HEK293 (cell line): ENCODE results near the gene THSD4.

Experiments
- CTCF ChIA-PET: fragments of 350-600 bp; formaldehyde crosslinking; extraction: SDS; loops from one replicate; lab custom pipeline; 2021; ENCODE audit warnings: antibody characterized with exemption; lab: Yijun Ruan, JAX
- POLR2A ChIA-PET: fragments of 300-600 bp; formaldehyde crosslinking; extraction: SDS; loops from one replicate; lab custom pipeline; 2020; ENCODE audit warnings: antibody characterized with exemption, inconsistent platforms; lab: Yijun Ruan, JAX
- H3K27ac ChIP-seq: fragments of 200-500 bp; sonication (Bioruptor generic); 2 replicates; pipeline ENCODE4 v1.5.1; 2014; ENCODE audit warnings: low read depth, low read length, control low read depth, inconsistent platforms; ENCODE audit errors: extremely low read depth
- H3K36me3 ChIP-seq, 2 experiments: fragments of 200-500 bp in 1 of 2; sonication (Bioruptor generic) in 1 of 2; 1 replicate in 1 of 2; 2 replicates in 1 of 2; pipeline ENCODE4 v1.5.1; 2014 to 2017; ENCODE audit warnings: inconsistent platforms in 2 of 2, low read length in 2 of 2; ENCODE audit not compliant: control insufficient read depth in 2 of 2, insufficient read depth in 1 of 2
- H3K4me1 ChIP-seq: fragments of 200-500 bp; sonication (Bioruptor generic); 2 replicates; pipeline ENCODE4 v1.5.1; 2014; ENCODE audit warnings: mild to moderate bottlenecking, low read length, inconsistent platforms; ENCODE audit not compliant: control insufficient read depth, insufficient read depth
- H3K4me3 ChIP-seq: 2 replicates; pipeline ENCODE4 v1.5.1; 2011; ENCODE audit warnings: low read depth, mild to moderate bottlenecking, control low read depth, low read length, moderate library complexity
- H3K9me3 ChIP-seq: fragments of 200-500 bp; sonication (Bioruptor generic); 2 replicates; pipeline ENCODE4 v1.5.1; 2014; ENCODE audit warnings: low read depth, low read length, inconsistent platforms; ENCODE audit not compliant: control insufficient read depth, insufficient read depth
- KLF8 ChIP-seq: fragments of 450-650 bp; formaldehyde crosslinking; IDR thresholded peaks from 2 replicates; pipeline ENCODE4 v1.5.1; 2016; ENCODE audit warnings: missing biosample characterization, missing genetic modification characterization
- SALL2 ChIP-seq: fragments of 450-650 bp; formaldehyde crosslinking; IDR thresholded peaks from 2 replicates; pipeline ENCODE4 v1.5.0; 2017; ENCODE audit warnings: missing biosample characterization, mild to moderate bottlenecking, missing genetic modification characterization, borderline replicate concordance
- TSHZ1 ChIP-seq: fragments of 450-650 bp; formaldehyde crosslinking; IDR thresholded peaks from 2 replicates; pipeline ENCODE4 v1.5.1; 2016; ENCODE audit warnings: missing biosample characterization, missing genetic modification characterization, borderline replicate concordance
- ZBTB7A ChIP-seq: fragments of 450-650 bp; formaldehyde crosslinking; IDR thresholded peaks from 2 replicates; pipeline ENCODE4 v1.5.1; 2016; ENCODE audit warnings: low read depth, missing biosample characterization, missing genetic modification characterization
- ZNF18 ChIP-seq: fragments of 450-650 bp; formaldehyde crosslinking; IDR thresholded peaks from 2 replicates; pipeline ENCODE4 v1.5.1; 2016; ENCODE audit warnings: missing biosample characterization, missing genetic modification characterization
- ZNF19 ChIP-seq: fragments of 450-650 bp; formaldehyde crosslinking; IDR thresholded peaks from 2 replicates; pipeline ENCODE4; 2016; ENCODE audit warnings: missing biosample characterization, missing genetic modification characterization, low read depth
- ZNF341 ChIP-seq: fragments of 450-650 bp; formaldehyde crosslinking; IDR thresholded peaks from 2 replicates; pipeline ENCODE4; 2016; ENCODE audit warnings: low read depth, missing biosample characterization, missing genetic modification characterization
- ZNF354C ChIP-seq: fragments of 450-650 bp; formaldehyde crosslinking; IDR thresholded peaks from 2 replicates; pipeline ENCODE4 v1.5.1; 2016; ENCODE audit warnings: missing biosample characterization, missing genetic modification characterization, low read depth, borderline replicate concordance
- ZNF394 ChIP-seq: fragments of 450-650 bp; formaldehyde crosslinking; IDR thresholded peaks from 2 replicates; pipeline ENCODE4 v1.5.1; 2016; ENCODE audit warnings: missing biosample characterization, missing genetic modification characterization, mild to moderate bottlenecking, moderate library complexity, borderline replicate concordance
- ZNF416 ChIP-seq: fragments of 450-650 bp; formaldehyde crosslinking; IDR thresholded peaks from 2 replicates; pipeline ENCODE4 v1.5.1; 2016; ENCODE audit warnings: missing biosample characterization, missing genetic modification characterization
- ZNF473 ChIP-seq: fragments of 450-650 bp; formaldehyde crosslinking; IDR thresholded peaks from 2 replicates; pipeline ENCODE4 v1.5.1; 2017; ENCODE audit warnings: missing biosample characterization, missing genetic modification characterization
- ZNF518A ChIP-seq: fragments of 450-650 bp; formaldehyde crosslinking; conservative IDR thresholded peaks from 2 replicates; pipeline ENCODE4 v1.5.1; 2016; ENCODE audit warnings: low read depth, missing biosample characterization, missing genetic modification characterization
- ZNF555 ChIP-seq: fragments of 450-650 bp; formaldehyde crosslinking; conservative IDR thresholded peaks from 2 replicates; pipeline ENCODE4 v1.5.1; 2017; ENCODE audit warnings: missing biosample characterization, mild to moderate bottlenecking, missing genetic modification characterization, inconsistent platforms
- ZSCAN23 ChIP-seq: fragments of 450-650 bp; formaldehyde crosslinking; IDR thresholded peaks from 2 replicates; pipeline ENCODE4 v1.5.1; 2016; ENCODE audit warnings: missing biosample characterization, missing genetic modification characterization
- TF ChIP-seq, protein P1 (sequence below): fragments of 450-650 bp; formaldehyde crosslinking; IDR thresholded peaks from 2 replicates; pipeline ENCODE4 v1.5.1; 2017; ENCODE audit warnings: missing biosample characterization, mild to moderate bottlenecking, missing genetic modification characterization, moderate library complexity
- TF ChIP-seq, protein P2 (sequence below): fragments of 450-650 bp; formaldehyde crosslinking; IDR thresholded peaks from 2 replicates; pipeline ENCODE4 v1.5.1; 2016; ENCODE audit warnings: missing biosample characterization, missing genetic modification characterization

The THSD4 gene

DNA sequence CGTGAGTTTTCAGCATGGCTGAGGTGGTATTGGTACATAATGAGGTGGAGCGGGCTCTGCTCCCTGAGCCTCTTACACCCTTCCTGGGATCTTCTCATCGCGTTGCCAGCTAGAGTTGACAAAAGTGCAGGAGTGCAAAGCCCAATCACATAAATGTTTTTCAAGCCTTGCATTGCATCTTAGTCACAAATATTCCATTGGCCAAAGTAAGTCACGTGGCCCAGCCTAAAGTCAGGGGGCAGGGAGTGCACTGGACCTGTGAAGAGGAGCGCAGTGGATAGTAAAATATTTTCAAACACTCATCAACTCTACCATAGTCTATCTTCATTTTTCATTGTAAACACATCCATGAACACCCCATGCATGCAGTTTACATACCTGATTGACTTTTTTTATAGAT, 365.3 kb downstream of the THSD4 start:
- H3K9me3 ChIP-seq: no peaks in the 10 kb centered on the region
- CTCF ChIA-PET: no interaction called here
- POLR2A ChIA-PET: no interaction called here
- no peak for TF ChIP-seq ZBTB7A (tag by site-specific recombination)
- no peak for TF ChIP-seq ZNF19 (tag by site-specific recombination)
- TF ChIP-seq ZNF416 (tag by site-specific recombination): no peak
- TF ChIP-seq ZSCAN23 (tag by site-specific recombination): no peak
- TF ChIP-seq ZNF354C (tag by site-specific recombination): no peak
- TF ChIP-seq, protein P1, sequence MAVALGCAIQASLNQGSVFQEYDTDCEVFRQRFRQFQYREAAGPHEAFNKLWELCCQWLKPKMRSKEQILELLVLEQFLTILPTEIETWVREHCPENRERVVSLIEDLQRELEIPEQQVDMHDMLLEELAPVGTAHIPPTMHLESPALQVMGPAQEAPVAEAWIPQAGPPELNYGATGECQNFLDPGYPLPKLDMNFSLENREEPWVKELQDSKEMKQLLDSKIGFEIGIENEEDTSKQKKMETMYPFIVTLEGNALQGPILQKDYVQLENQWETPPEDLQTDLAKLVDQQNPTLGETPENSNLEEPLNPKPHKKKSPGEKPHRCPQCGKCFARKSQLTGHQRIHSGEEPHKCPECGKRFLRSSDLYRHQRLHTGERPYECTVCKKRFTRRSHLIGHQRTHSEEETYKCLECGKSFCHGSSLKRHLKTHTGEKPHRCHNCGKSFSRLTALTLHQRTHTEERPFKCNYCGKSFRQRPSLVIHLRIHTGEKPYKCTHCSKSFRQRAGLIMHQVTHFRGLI: no peak
- no peak for TF ChIP-seq SALL2 (tag by site-specific recombination)
- no peak for TF ChIP-seq KLF8
- TF ChIP-seq ZNF18: no peak
- no peak for TF ChIP-seq ZNF394 (tag by site-specific recombination)
- TF ChIP-seq ZNF555 (tag by site-specific recombination): no peak
- TF ChIP-seq TSHZ1 (tag by site-specific recombination): no peak
- no peak for TF ChIP-seq ZNF518A (tag by site-specific recombination)
- no peak for TF ChIP-seq ZNF473 (tag by site-specific recombination)
- TF ChIP-seq, protein P2, sequence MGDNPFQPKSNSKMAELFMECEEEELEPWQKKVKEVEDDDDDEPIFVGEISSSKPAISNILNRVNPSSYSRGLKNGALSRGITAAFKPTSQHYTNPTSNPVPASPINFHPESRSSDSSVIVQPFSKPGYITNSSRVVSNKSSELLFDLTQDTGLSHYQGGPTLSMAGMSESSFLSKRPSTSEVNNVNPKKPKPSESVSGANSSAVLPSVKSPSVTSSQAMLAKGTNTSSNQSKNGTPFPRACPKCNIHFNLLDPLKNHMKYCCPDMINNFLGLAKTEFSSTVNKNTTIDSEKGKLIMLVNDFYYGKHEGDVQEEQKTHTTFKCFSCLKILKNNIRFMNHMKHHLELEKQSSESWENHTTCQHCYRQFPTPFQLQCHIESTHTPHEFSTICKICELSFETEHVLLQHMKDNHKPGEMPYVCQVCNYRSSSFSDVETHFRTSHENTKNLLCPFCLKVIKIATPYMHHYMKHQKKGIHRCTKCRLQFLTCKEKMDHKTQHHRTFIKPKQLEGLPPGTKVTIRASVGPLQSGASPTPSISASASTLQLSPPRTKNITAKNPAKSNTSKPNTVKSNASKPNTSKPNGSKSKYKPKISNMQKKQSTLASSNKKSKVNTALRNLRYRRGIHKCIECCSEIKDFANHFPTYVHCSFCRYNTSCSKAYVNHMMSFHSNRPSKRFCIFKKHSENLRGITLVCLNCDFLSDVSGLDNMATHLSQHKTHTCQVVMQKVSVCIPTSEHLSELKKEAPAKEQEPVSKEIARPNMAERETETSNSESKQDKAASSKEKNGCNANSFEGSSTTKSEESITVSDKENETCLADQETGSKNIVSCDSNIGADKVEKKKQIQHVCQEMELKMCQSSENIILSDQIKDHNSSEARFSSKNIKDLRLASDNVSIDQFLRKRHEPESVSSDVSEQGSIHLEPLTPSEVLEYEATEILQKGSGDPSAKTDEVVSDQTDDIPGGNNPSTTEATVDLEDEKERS (tag by site-specific recombination): no peak
- TF ChIP-seq ZNF341 (tag by site-specific recombination): no peak
- no peak overlapping the region for H3K27ac ChIP-seq
- no peaks in the 10 kb centered on the region for H3K36me3 ChIP-seq
- H3K4me1 ChIP-seq: no peaks in the 10 kb centered on the region
- H3K4me3 ChIP-seq: no peak overlapping the region
